Measurements from ENCODE around the gene ACTC1.

The ACTC1 gene

GRCh38 chr15:34773013-34773412 lies 22.3 kb downstream of the ACTC1 start:
- FAIRE-seq, result no peak

GRCh38 chr15:34772312-34772711 lies 23.0 kb downstream of the ACTC1 start:
- FAIRE-seq, result no peak
- DNase-seq (ENCODE audit: insufficient read length), result no peak
- no peak for TF ChIP-seq POLR2AphosphoS5 (IDR thresholded peaks at IDR 0.05; ENCODE audit: low read depth, low read length)
- TF ChIP-seq POLR2A (IDR thresholded peaks at IDR 0.05; ENCODE audit: low read depth, low read length), result no peak
- TF ChIP-seq TAF1 (IDR thresholded peaks at IDR 0.05; ENCODE audit: borderline replicate concordance, low read depth, low read length), result no peak

More at GRCh38 chr15:34773013-34773412, 22.3 kb downstream of the ACTC1 start:
- TF ChIP-seq TAF1 (IDR thresholded peaks at IDR 0.05; ENCODE audit: borderline replicate concordance, low read depth, low read length) (no peak), POLR2A (IDR thresholded peaks at IDR 0.05; ENCODE audit: low read depth, low read length) (no peak), POLR2AphosphoS5 (IDR thresholded peaks at IDR 0.05; ENCODE audit: low read depth, low read length) (no peak)
- no peak for DNase-seq (ENCODE audit: insufficient read length)

- FAIRE-seq, result no peak
Measured at GRCh38 chr15:34769711-34770110, 25.6 kb downstream of the ACTC1 start.

DNA sequence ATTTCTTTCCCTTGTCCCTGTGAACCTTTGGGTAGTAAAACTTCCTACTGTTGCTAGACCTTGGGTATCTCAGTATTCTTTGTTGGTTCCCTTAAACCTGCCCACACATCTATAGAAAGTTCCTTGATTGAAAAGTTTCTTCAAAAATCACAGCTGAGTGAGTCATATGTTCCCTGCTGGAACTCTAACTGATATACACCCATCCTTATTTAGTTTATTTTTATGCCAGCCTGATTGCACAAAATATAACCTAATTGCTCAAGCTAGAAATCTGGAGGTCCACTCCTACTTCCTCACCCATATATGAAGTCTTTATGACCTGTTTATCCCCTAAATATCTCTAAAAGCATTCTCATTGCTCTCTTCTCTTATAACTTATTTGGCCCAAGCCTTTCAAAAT lies 26.8 kb downstream of the ACTC1 start:
- no peak for FAIRE-seq
- TF ChIP-seq POLR2A (IDR thresholded peaks at IDR 0.05; ENCODE audit: low read depth, low read length), result no peak
- no peak for DNase-seq (ENCODE audit: insufficient read length)

More at GRCh38 chr15:34769711-34770110, 25.6 kb downstream of the ACTC1 start:
- TF ChIP-seq POLR2A (IDR thresholded peaks at IDR 0.05; ENCODE audit: low read depth, low read length), result no peak
- no peak for TF ChIP-seq TAF1 (IDR thresholded peaks at IDR 0.05; ENCODE audit: borderline replicate concordance, low read depth, low read length)
- no peak for TF ChIP-seq POLR2AphosphoS5 (IDR thresholded peaks at IDR 0.05; ENCODE audit: low read depth, low read length)
- DNase-seq (ENCODE audit: insufficient read length), result no peak

DNA sequence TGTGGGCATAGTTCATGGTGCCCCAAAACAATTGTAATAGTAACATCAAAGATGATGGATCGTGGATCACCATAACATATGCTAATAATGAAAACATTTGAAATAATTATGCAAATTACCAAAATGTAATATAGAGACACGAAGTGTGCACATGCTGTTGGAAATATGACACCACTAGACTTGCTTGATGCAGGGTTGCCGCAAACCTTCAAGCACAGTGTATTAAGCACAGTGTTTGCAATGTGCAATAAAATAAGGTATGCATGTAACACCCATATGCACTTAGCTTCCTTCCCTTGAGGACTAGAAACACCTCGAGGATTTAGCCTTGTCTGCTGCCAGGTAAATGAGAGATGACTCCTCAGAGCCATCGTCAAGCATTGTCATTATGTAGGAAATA lies 29.6 kb downstream of the ACTC1 start:
- FAIRE-seq, result no peak
- TF ChIP-seq TAF1 (IDR thresholded peaks at IDR 0.05; ENCODE audit: borderline replicate concordance, low read depth, low read length), result no peak
- no peak for TF ChIP-seq POLR2AphosphoS5 (IDR thresholded peaks at IDR 0.05; ENCODE audit: low read depth, low read length)
- TF ChIP-seq POLR2A (IDR thresholded peaks at IDR 0.05; ENCODE audit: low read depth, low read length), result no peak

GRCh38 chr15:34760909-34761308 lies 34.4 kb downstream of the ACTC1 start:
- DNase-seq (ENCODE audit: insufficient read length), result no peak

More for the DNA sequence above, 29.6 kb downstream of the ACTC1 start:
- DNase-seq (ENCODE audit: insufficient read length), result no peak

GRCh38 chr15:34759992-34760391 lies 35.4 kb downstream of the ACTC1 start:
- no peak for TF ChIP-seq POLR2AphosphoS5 (IDR thresholded peaks at IDR 0.05; ENCODE audit: low read depth, low read length)
- no peak for TF ChIP-seq POLR2A (IDR thresholded peaks at IDR 0.05; ENCODE audit: low read depth, low read length)
- TF ChIP-seq TAF1 (IDR thresholded peaks at IDR 0.05; ENCODE audit: borderline replicate concordance, low read depth, low read length), result no peak
- FAIRE-seq (no peak), DNase-seq (ENCODE audit: insufficient read length) (no peak)

More at GRCh38 chr15:34760909-34761308, 34.4 kb downstream of the ACTC1 start:
- no peak for FAIRE-seq
- no peak for TF ChIP-seq TAF1 (IDR thresholded peaks at IDR 0.05; ENCODE audit: borderline replicate concordance, low read depth, low read length)
- TF ChIP-seq POLR2AphosphoS5 (IDR thresholded peaks at IDR 0.05; ENCODE audit: low read depth, low read length), result no peak
- no peak for TF ChIP-seq POLR2A (IDR thresholded peaks at IDR 0.05; ENCODE audit: low read depth, low read length)

DNA sequence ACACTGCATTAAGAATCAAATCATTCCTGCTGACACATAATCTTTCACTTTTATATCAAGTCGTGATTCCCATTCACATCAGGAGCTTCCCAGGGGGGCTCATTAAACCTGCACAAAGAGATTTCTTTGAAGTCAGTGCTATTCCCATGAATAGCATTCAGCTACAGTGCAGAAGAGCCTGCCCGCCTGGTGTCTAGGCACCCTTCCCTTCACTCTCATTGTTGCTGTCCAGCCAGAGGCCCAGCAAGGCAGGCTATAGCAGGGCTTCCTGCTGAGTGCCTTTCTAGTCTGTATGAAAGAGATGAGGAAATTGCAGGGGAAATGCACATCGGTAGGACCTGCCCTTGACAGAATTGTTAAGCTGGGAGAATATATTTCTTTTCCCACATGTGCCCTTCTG lies 36.0 kb downstream of the ACTC1 start:
- no peak for FAIRE-seq
- no peak for DNase-seq (ENCODE audit: insufficient read length)
- no peak for TF ChIP-seq TAF1 (IDR thresholded peaks at IDR 0.05; ENCODE audit: borderline replicate concordance, low read depth, low read length)
- no peak for TF ChIP-seq POLR2AphosphoS5 (IDR thresholded peaks at IDR 0.05; ENCODE audit: low read depth, low read length)
- no peak for TF ChIP-seq POLR2A (IDR thresholded peaks at IDR 0.05; ENCODE audit: low read depth, low read length)

DNA sequence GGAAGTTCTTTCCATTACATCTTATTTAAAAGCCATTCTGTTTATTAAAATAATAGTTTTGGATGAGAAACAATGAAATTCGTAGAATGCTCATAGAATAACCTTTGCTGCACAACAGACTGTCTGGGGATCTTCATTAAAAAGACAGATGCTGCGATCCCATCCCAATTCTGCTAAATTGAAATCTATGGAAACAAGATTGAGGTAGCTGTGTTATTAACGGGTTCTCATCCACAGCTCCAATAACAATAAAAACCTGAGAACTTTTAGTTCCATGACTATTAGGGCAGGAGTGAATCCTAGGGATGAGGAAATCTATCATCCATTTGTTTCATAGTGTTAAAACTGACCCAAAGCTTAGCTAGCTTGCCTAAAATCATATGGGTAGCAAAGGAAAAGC lies 38.1 kb downstream of the ACTC1 start:
- TF ChIP-seq POLR2A (IDR thresholded peaks at IDR 0.05; ENCODE audit: low read depth, low read length) (no peak), POLR2AphosphoS5 (IDR thresholded peaks at IDR 0.05; ENCODE audit: low read depth, low read length) (no peak), TAF1 (IDR thresholded peaks at IDR 0.05; ENCODE audit: borderline replicate concordance, low read depth, low read length) (no peak)
- DNase-seq (ENCODE audit: insufficient read length) (no peak), FAIRE-seq (no peak)

DNA sequence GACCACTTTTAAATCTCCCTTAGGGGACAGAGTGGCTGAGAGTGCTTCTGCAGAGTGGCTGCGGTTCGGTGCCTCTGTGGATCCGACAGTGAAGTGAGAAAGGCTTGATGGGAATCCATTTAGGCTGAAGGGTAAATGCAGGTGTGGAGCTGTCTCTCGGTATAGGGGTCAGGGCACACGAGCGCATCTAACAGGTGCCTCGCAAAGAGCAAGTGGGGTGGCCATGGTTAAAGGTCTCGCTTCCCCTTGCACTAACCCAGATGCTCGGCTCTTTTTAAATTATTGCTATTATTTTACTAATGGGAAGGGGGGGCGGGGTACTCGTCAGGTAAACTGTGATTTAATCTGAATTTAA lies 40.0 kb downstream of the ACTC1 start:
- DNase-seq (ENCODE audit: insufficient read length), result no peak
- no peak for FAIRE-seq
- TF ChIP-seq POLR2AphosphoS5 (IDR thresholded peaks at IDR 0.05; ENCODE audit: low read depth, low read length) (no peak), POLR2A (IDR thresholded peaks at IDR 0.05; ENCODE audit: low read depth, low read length) (no peak), TAF1 (IDR thresholded peaks at IDR 0.05; ENCODE audit: borderline replicate concordance, low read depth, low read length) (no peak)

- DNase-seq (ENCODE audit: insufficient read length) (no peak), FAIRE-seq (no peak)
- no peak for TF ChIP-seq POLR2A (IDR thresholded peaks at IDR 0.05; ENCODE audit: low read depth, low read length)
- no peak for TF ChIP-seq TAF1 (IDR thresholded peaks at IDR 0.05; ENCODE audit: borderline replicate concordance, low read depth, low read length)
- TF ChIP-seq POLR2AphosphoS5 (IDR thresholded peaks at IDR 0.05; ENCODE audit: low read depth, low read length), result no peak
Measured at GRCh38 chr15:34754674-34755418, 40.5 kb downstream of the ACTC1 start, which contains the start of gene GJD2. Gene GJD2, minus strand, starts transcription at chr15:34754998. Its CDS starts 510 bp downstream, at chr15:34754488.

DNA sequence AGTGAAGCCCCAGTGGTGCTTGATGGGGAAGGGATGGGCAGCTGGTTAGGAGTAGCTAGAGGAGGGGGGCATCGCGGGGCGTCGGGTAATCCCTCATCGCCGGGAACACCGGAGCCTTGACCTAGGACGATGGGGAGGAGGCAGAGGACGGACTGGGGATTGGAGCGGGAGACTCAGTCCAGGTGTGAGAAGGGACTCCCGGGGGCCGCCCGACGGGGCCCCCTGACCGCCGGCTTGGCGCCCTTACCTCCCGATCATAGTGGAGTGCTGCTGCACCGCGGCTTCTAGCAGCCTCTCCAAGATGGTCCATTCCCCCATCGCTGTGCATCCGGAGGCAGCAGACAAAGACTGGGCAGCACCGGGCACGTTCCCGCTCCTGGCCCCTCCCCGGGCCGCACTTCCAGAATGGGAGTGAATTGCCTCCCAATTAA lies 41.2 kb downstream of the ACTC1 start:
- DNase-seq (ENCODE audit: insufficient read length) (no peak), FAIRE-seq (no peak)
- no peak for TF ChIP-seq POLR2AphosphoS5 (IDR thresholded peaks at IDR 0.05; ENCODE audit: low read depth, low read length)
- no peak for TF ChIP-seq POLR2A (IDR thresholded peaks at IDR 0.05; ENCODE audit: low read depth, low read length)
- TF ChIP-seq TAF1 (IDR thresholded peaks at IDR 0.05; ENCODE audit: borderline replicate concordance, low read depth, low read length), result no peak
